Measurements from ENCODE around the gene VEGFD.

Gene VEGFD

DNA sequence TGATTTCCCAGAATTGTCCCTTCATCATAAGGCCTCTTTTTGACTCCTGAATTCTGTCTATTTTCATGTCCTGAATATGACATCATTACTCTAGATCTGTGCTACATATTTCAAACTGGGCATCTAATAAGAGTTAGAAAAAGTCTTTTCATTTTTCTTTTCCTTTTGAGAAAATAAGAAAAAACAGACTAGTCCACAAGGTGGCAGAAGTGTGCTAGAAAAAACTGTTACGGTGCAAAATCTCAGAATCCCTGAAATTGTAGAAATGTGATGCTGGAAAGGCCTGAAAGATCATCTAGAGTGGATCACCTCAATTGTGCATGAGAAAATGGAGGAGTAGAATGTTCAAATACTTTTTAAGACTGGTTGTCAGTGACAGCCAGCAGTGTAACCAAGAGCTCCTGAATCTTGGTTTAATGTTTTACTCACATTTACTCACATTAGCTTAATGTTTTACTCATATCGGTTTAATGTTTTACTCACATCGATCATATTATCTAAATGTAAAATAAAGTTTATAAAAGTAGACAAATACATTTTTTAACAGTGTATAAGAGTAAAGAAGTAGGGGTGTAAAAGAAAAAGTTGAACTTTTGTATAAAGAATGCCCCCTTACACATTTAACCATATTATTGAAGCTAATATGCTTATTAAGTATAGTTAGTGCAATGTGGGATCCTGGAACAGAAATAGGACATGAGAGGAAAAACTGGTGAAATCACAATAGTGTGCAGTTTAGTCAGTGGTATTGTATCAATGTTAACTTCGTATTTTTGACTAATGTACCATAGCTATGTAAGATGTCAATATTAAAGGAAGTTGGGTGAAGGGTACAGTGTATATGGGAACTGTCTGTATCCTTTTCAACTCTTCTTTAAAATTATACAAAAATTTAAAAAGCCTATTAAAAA lies 84.0 kb downstream of the VEGFD start:
- DNase-seq, result no peak

DNA sequence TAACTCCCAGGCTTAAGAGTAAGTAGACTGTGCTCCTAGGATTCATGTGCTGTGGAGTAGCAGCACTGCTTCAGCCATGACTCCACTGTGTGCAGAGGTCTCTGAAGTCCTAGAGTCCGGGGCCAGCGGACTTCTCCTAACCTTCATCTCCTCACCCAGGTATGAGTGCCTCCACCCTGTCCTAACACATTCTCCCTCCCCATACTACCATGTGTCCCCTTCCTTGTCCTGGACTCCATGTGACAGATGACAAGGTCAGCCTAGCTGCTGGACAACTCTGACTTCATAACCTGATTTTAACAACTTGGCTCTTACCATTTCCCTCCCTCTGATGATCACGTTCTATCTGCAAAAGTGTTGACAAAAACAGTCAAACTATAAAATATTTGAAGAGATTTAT lies 85.4 kb downstream of the VEGFD start:
- no peak for DNase-seq

DNA sequence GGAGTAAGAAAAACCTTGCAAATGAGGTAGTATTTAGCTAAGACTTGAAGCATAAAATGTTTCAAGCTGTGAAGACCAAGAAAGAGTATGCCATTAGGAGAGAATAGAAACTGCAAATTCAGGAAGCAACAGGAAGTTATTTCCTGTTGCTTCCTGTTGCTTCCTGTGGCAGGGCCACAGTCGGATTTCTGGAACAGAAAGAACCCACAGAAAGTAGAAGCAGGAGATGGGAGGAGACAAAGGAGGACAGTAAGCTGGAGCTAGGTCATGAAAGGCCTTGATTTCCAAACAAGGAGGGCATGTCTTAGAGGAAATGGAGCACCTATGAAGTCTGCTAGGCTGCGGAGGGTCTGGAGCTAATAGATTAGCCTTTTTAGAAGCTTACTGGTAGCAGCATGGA lies 86.0 kb downstream of the VEGFD start:
- no peak for DNase-seq
